GM23248 (cell line): Measurements from ENCODE around the gene COX5B.
"Not testable (repeated sequence)": the region's sequence is repeated elsewhere in the genome, so short reads cannot be mapped to it uniquely, and the experiment has no call there.

Source experiments
- EZH2 ChIP-seq: fragments of 200-600 bp; sonication (generic); IDR thresholded peaks from 2 replicates; pipeline ENCODE4 v1.6.1; 2018; ENCODE audit warnings: antibody characterized with exemption, mild to moderate bottlenecking; ENCODE audit not compliant: insufficient read depth, poor library complexity, severe bottlenecking
- EZH2phosphoT487 ChIP-seq: fragments of 200-600 bp; sonication (generic); IDR thresholded peaks from 2 replicates; pipeline ENCODE4 v1.6.1; 2018; ENCODE audit warnings: antibody characterized with exemption, moderate library complexity, mild to moderate bottlenecking, low read depth; ENCODE audit not compliant: insufficient read depth

GRCh38 chr2:97622976-97623375 lies 22.9 kb upstream of the COX5B start:
- not testable (repeated sequence) for TF ChIP-seq EZH2, EZH2phosphoT487
